ENCODE data around the gene ZCCHC17.
"Not testable (repeated sequence)": the region's sequence is repeated elsewhere in the genome, so short reads cannot be mapped to it uniquely, and the experiment has no call there.

- TF ChIP-seq CTCF, POLR2A (IDR thresholded peaks at IDR 0.05): not testable (repeated sequence)
Measured at GRCh38 chr1:31282426-31282825, 14.4 kb upstream of the ZCCHC17 start.

Data from stomach (tissue), 4 donors.